ENCODE data around the gene BTD. TPM values are rescaled to one million over a fixed set of nuclear protein-coding genes. Genes with fewer than 3 reads are reported as not detected.
"Not testable (repeated sequence)": the region's sequence is repeated elsewhere in the genome, so short reads cannot be mapped to it uniquely, and the experiment has no call there.

Gene BTD
- polyA plus RNA-seq, 4 donors = 20.6 to 37.6 (median 30.4) TPM

DNA sequence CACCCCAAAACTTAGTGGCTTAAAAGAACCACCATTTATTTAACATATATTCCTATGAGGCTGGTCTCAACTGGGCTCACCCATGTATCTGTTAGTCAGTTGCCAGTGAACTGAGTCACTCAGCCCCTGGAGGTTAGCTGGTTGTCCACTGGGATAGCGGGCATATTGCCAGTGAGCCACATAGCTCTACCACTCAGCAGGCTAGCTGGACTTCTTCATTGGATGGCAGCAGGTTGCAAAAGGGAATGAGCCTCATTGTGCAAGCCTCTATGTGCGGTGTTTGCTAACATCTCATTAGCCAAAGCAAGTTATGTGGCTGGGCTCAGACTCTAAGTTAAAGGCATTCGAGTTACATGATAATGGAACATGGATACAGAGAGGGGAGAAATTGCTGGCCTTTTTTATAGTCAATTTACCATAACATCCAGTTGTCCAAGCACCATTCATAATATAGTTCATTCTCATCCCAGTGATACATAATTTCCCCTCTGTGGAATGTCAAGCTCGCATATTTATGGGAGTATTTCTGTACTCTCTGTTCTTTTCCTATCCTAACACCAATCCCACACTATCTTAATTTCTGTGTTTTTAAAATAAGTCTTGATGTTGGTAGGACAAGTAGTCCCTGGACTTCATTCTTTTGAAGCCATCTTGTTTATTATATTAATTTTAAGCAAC lies 8.7 kb downstream of the BTD start:
- Histone ChIP-seq H3K4me3 (ENCODE audit: low read depth in 1 of 3, low read length in 3 of 3) (no peak overlapping the region), H3K4me1 (ENCODE audit: control insufficient read depth in 3 of 3, insufficient read depth in 2 of 3, low read depth in 1 of 3, low read length in 2 of 3) (peaks cover 0 to 18% (median 3%) of the 10 kb centered on the region in 3 donors), H3K9me3 (ENCODE audit: control insufficient read depth in 2 of 2, insufficient read depth in 1 of 2, low read depth in 1 of 2, low read length in 1 of 2) (no peaks in the 10 kb centered on the region), H3K27ac (ENCODE audit: low read depth in 1 of 3, low read length in 2 of 3) (no peak overlapping the region), H3K27me3 (ENCODE audit: control insufficient read depth in 3 of 3, insufficient read depth in 3 of 3, low read length in 3 of 3) (no peaks in the 10 kb centered on the region), H3K36me3 (ENCODE audit: control insufficient read depth in 3 of 3, insufficient read depth in 2 of 3, low read depth in 1 of 3, low read length in 3 of 3) (no peaks in the 10 kb centered on the region)
- 93 to 98% (median 96%) methylated on average over 4 of the region's 4 CpGs for WGBS, 3 donors
- no peak for DNase-seq
- FAIRE-seq = no peak

DNA sequence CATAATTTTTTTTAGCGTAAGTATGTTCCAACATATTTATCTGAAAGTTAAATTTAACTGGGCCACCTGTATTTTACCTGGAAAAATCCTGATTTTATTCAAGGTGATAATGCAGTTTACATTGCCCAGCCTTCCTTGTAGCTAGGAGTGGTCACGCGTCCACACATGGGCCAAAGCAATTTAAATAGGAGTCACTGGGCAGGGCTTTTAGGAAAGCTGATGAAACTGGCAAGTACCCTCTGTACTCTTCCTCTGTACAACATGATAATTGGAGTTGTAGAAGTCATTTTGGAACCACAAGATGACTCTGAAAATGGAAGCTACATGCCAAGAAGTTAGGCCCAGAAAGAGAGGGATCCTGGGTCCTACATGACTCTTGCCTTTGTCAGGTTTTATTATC lies 9.5 kb downstream of the BTD start:
- WGBS, 3 donors = 97 to 98% (median 98%) methylated on average over 3 of the region's 3 CpGs
- Histone ChIP-seq H3K27ac (ENCODE audit: low read depth in 1 of 3, low read length in 2 of 3) (no peak overlapping the region), H3K27me3 (ENCODE audit: control insufficient read depth in 3 of 3, insufficient read depth in 3 of 3, low read length in 3 of 3) (no peaks in the 10 kb centered on the region), H3K4me3 (ENCODE audit: low read depth in 1 of 3, low read length in 3 of 3) (no peak overlapping the region), H3K9me3 (ENCODE audit: control insufficient read depth in 2 of 2, insufficient read depth in 1 of 2, low read depth in 1 of 2, low read length in 1 of 2) (no peaks in the 10 kb centered on the region), H3K36me3 (ENCODE audit: control insufficient read depth in 3 of 3, insufficient read depth in 2 of 3, low read depth in 1 of 3, low read length in 3 of 3) (no peaks in the 10 kb centered on the region), H3K4me1 (ENCODE audit: control insufficient read depth in 3 of 3, insufficient read depth in 2 of 3, low read depth in 1 of 3, low read length in 2 of 3) (peaks cover 0 to 13% (median 3%) of the 10 kb centered on the region in 3 donors)
- no peak for DNase-seq
- FAIRE-seq = no peak

DNA sequence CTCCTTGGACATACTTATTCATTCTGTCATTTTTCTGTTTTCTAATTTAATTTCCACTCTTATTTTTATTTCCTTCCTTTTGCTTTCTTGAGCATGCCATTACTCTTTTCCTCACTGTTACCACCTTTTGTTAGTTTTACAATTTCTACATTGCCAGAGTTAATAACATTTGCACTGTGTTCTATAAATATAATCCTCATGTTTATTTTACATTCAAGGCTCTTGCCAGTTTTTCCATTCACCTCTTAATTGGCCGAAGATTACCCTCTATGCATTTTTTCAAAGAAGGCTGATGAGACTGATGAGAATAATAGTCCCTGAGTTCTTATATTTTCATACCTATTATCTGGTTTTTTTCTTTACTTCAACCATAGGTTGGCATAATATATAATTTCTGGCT lies 10.5 kb downstream of the BTD start:
- DNase-seq = no peak
- H3K4me3 ChIP-seq (ENCODE audit: low read depth in 1 of 3, low read length in 3 of 3) = no peak overlapping the region
- no peak overlapping the region for H3K27ac ChIP-seq (ENCODE audit: low read depth in 1 of 3, low read length in 2 of 3)
- WGBS, 3 donors = 68 to 88% (median 78%) methylated on average over 1 of the region's 1 CpG
- no peaks in the 10 kb centered on the region for H3K27me3 ChIP-seq (ENCODE audit: control insufficient read depth in 3 of 3, insufficient read depth in 3 of 3, low read length in 3 of 3)
- no peaks in the 10 kb centered on the region for H3K9me3 ChIP-seq (ENCODE audit: control insufficient read depth in 2 of 2, insufficient read depth in 1 of 2, low read depth in 1 of 2, low read length in 1 of 2)
- FAIRE-seq = no peak
- peaks cover 0 to 8% (median 3%) of the 10 kb centered on the region in 3 donors for H3K4me1 ChIP-seq (ENCODE audit: control insufficient read depth in 3 of 3, insufficient read depth in 2 of 3, low read depth in 1 of 3, low read length in 2 of 3)
- H3K36me3 ChIP-seq (ENCODE audit: control insufficient read depth in 3 of 3, insufficient read depth in 2 of 3, low read depth in 1 of 3, low read length in 3 of 3) = no peaks in the 10 kb centered on the region

DNA sequence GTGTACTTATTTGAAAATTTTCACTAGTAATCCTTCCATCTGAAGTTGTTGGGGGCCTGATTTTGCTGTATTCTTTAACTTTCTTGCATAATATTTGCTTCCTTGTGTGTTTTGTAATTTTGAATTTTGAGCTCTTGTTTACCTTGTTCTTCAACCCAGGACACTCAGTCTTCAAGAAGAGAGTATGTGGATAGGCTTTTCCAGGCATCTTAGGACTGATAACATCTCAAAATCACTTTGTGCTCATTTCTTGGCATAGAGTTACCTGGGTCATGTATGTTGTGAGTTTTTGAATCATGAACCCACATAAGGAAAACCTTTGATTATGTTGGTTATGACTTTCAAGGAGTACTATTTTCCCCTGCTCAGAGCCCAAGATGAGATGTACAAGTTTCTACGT lies 13.4 kb downstream of the BTD start:
- no peak overlapping the region for H3K4me3 ChIP-seq (ENCODE audit: low read depth in 1 of 3, low read length in 3 of 3)
- no peaks in the 10 kb centered on the region for H3K4me1 ChIP-seq (ENCODE audit: control insufficient read depth in 3 of 3, insufficient read depth in 2 of 3, low read depth in 1 of 3, low read length in 2 of 3)
- DNase-seq (no peak), FAIRE-seq (no peak)
- H3K27ac ChIP-seq (ENCODE audit: low read depth in 1 of 3, low read length in 2 of 3) = no peak overlapping the region
- H3K27me3 ChIP-seq (ENCODE audit: control insufficient read depth in 3 of 3, insufficient read depth in 3 of 3, low read length in 3 of 3) = no peaks in the 10 kb centered on the region
- H3K36me3 ChIP-seq (ENCODE audit: control insufficient read depth in 3 of 3, insufficient read depth in 2 of 3, low read depth in 1 of 3, low read length in 3 of 3) = no peaks in the 10 kb centered on the region
- WGBS, 3 donors = 90 to 100% (median 100%) methylated on average over 1 of the region's 1 CpG
- H3K9me3 ChIP-seq (ENCODE audit: control insufficient read depth in 2 of 2, insufficient read depth in 1 of 2, low read depth in 1 of 2, low read length in 1 of 2) = peaks cover 0 to 7% of the 10 kb centered on the region in 2 donors

DNA sequence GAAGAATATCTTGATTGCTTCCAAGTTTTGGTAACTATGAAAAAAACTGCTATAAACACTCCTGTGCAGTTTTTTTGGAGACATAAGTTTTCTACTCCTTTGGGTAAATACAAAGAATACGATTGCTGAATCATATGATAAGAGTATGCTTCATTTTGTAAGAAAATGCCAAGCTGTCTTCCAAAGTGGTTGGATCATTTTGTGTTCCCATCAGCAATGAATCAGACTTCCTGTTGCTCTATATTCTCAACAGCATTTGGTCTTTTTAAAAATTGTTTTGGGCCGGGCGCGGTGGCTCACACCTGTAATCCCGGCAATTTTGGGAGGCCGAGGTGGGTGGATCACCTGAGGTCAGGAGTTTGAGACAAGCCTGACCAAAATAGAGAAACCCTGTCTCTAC lies 14.5 kb downstream of the BTD start:
- WGBS, 3 donors = 95 to 98% (median 95%) methylated on average over 6 of the region's 6 CpGs
- FAIRE-seq (no peak), DNase-seq (no peak)
- H3K9me3 ChIP-seq (ENCODE audit: control insufficient read depth in 2 of 2, insufficient read depth in 1 of 2, low read depth in 1 of 2, low read length in 1 of 2) = peaks cover 0 to 17% of the 10 kb centered on the region in 2 donors
- no peak overlapping the region for H3K4me3 ChIP-seq (ENCODE audit: low read depth in 1 of 3, low read length in 3 of 3)
- H3K27me3 ChIP-seq (ENCODE audit: control insufficient read depth in 3 of 3, insufficient read depth in 3 of 3, low read length in 3 of 3) = no peaks in the 10 kb centered on the region
- H3K36me3 ChIP-seq (ENCODE audit: control insufficient read depth in 3 of 3, insufficient read depth in 2 of 3, low read depth in 1 of 3, low read length in 3 of 3) = peaks cover 0 to 4% (median 4%) of the 10 kb centered on the region in 3 donors
- no peaks in the 10 kb centered on the region for H3K4me1 ChIP-seq (ENCODE audit: control insufficient read depth in 3 of 3, insufficient read depth in 2 of 3, low read depth in 1 of 3, low read length in 2 of 3)
- H3K27ac ChIP-seq (ENCODE audit: low read depth in 1 of 3, low read length in 2 of 3) = no peak overlapping the region

DNA sequence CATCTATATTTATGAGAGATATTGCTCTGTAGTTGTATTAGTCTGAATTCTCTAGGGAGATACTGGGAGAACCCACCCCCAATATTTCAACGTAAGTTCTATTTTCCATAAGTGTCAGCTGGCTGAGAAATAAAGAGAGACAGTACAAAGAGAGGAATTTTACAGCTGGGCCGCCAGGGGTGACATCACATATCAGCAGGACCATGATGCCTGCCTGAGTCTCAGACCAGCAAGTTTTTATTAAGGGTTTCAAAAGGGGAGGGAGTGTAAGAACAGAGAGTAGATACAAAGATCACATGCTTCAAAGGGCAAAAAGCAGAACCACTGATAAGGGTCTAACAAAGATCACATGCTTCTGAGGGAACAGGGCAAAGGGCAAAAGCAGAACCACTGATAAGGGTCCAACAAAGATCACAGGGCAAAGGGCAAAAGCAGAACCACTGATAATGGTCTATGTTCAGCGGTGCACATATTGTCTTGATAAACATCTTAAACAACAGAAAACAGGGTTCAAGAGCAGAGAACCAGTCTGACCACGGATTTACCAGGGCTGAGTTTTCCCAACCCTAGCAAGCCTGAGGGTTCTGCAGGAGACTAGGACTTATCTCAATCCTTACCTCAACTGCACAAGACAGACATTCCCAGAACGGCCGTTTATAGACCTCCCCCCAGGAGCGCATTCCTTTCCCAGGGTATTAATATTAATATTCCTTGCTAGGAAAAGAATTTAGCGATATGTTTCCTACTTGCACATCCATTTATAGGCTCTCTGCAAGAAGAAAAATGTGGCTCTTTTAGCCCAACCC lies 18.3 kb downstream of the BTD start:
- Histone ChIP-seq H3K27ac (ENCODE audit: low read depth in 1 of 3, low read length in 2 of 3) (peak overlapping the region in 2 of 3 donors; percentile 20 to 41), H3K9me3 (ENCODE audit: control insufficient read depth in 2 of 2, insufficient read depth in 1 of 2, low read depth in 1 of 2, low read length in 1 of 2) (peaks cover 0 to 23% of the 10 kb centered on the region in 2 donors)
- H3K4me3 ChIP-seq (ENCODE audit: low read depth in 1 of 3, low read length in 3 of 3); H3K27me3 ChIP-seq (ENCODE audit: control insufficient read depth in 3 of 3, insufficient read depth in 3 of 3, low read length in 3 of 3); H3K36me3 ChIP-seq (ENCODE audit: control insufficient read depth in 3 of 3, insufficient read depth in 2 of 3, low read depth in 1 of 3, low read length in 3 of 3); FAIRE-seq; H3K4me1 ChIP-seq (ENCODE audit: control insufficient read depth in 3 of 3, insufficient read depth in 2 of 3, low read depth in 1 of 3, low read length in 2 of 3): not testable (repeated sequence)
- 63 to 82% (median 72%) methylated on average over 8 of the region's 8 CpGs for WGBS, 3 donors
- peak in 1 of 2 donors; percentile 63 for DNase-seq

DNA sequence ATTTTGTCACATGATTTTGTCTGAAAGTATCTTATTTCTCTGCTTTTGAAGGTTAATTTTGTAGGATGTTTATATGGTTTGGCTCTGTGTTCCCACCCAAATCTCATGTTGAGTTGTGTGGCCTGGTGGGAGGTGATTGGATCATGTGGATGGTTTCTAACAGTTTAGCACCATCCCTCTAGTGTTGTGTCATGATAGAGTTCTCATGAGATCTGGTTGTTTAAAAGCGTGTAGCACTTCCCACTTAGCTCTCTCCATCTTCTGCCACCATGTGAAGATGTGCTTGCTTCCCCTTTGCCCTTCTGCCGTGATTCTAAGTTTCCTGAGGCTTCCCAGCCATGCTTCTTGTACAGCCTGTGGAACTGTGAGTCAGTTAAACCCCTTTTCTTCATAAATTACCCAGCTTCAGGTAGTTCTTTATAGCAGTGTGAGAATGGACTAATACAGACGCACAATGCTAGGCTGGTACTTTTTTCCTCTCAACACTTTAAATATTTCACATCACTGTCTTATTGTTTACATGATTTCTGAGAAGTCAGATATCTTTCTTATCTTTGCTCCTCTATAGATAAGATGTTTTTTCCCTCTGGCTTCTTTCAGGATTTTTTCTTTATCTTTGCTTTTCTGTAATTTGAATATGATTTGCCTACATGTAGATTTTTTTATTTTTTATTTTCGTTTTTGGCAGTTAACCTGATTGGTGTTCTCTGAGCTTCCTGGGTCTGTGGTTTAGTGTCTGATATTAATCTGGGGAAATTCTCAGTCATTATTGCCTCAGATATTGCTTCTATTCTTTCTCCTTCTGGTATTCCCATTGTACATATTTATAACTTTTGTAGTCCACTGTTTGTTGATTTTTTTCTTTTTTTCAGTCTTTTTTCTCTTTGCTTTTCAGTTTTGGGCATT lies 22.2 kb downstream of the BTD start:
- DNase-seq (no peak), FAIRE-seq (no peak)
- Histone ChIP-seq H3K9me3 (ENCODE audit: control insufficient read depth in 2 of 2, insufficient read depth in 1 of 2, low read depth in 1 of 2, low read length in 1 of 2) (peaks cover 0 to 23% of the 10 kb centered on the region in 2 donors), H3K4me1 (ENCODE audit: control insufficient read depth in 3 of 3, insufficient read depth in 2 of 3, low read depth in 1 of 3, low read length in 2 of 3) (peaks cover 0 to 2% (median 0%) of the 10 kb centered on the region in 3 donors), H3K27ac (ENCODE audit: low read depth in 1 of 3, low read length in 2 of 3) (no peak overlapping the region), H3K36me3 (ENCODE audit: control insufficient read depth in 3 of 3, insufficient read depth in 2 of 3, low read depth in 1 of 3, low read length in 3 of 3) (peaks cover 0 to 9% (median 6%) of the 10 kb centered on the region in 3 donors), H3K4me3 (ENCODE audit: low read depth in 1 of 3, low read length in 3 of 3) (no peak overlapping the region), H3K27me3 (ENCODE audit: control insufficient read depth in 3 of 3, insufficient read depth in 3 of 3, low read length in 3 of 3) (no peaks in the 10 kb centered on the region)
- 76 to 81% (median 79%) methylated on average over 4 of the region's 4 CpGs for WGBS, 3 donors

DNA sequence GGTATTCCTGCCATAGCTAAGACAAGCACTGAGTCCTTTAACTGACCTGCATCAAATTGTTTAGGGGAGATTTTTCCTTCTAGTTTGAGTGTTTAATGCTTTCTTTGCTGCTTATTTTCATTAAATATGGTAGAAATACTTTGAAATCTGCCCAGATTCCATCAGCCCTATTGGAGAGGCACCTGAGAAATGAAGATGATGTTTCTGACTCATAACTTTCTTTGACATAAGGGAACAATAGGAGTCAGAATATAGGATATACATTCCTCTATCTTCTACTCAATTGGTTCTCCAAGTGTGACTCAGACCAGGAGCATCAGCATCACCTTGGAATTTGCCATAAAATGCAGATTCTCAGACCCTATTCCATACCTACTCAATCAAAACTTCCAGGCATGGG lies 27.4 kb downstream of the BTD start:
- peaks cover 0 to 6% (median 2%) of the 10 kb centered on the region in 3 donors for H3K4me1 ChIP-seq (ENCODE audit: control insufficient read depth in 3 of 3, insufficient read depth in 2 of 3, low read depth in 1 of 3, low read length in 2 of 3)
- H3K9me3 ChIP-seq (ENCODE audit: control insufficient read depth in 2 of 2, insufficient read depth in 1 of 2, low read depth in 1 of 2, low read length in 1 of 2) = peaks cover 0 to 7% of the 10 kb centered on the region in 2 donors
- DNase-seq (no peak), FAIRE-seq (no peak)
- H3K27ac ChIP-seq (ENCODE audit: low read depth in 1 of 3, low read length in 2 of 3) = no peak overlapping the region
- no peak overlapping the region for H3K4me3 ChIP-seq (ENCODE audit: low read depth in 1 of 3, low read length in 3 of 3)
- no peaks in the 10 kb centered on the region for H3K27me3 ChIP-seq (ENCODE audit: control insufficient read depth in 3 of 3, insufficient read depth in 3 of 3, low read length in 3 of 3)
- peaks cover 0 to 4% (median 2%) of the 10 kb centered on the region in 3 donors for H3K36me3 ChIP-seq (ENCODE audit: control insufficient read depth in 3 of 3, insufficient read depth in 2 of 3, low read depth in 1 of 3, low read length in 3 of 3)
